Ovary (tissue), 9 donors: Measurements from ENCODE around the gene HES5. TPM values are rescaled to one million over a fixed set of nuclear protein-coding genes. Genes with fewer than 3 reads are reported as not detected.

ENCODE experiments used
- DNase-seq, 5 donors: peaks; one replicate each; pipeline ENCODE4 v3.0.0-alpha.2; 2019 to 2020
- H3K27ac ChIP-seq, 2 donors: fragments of 200-600 bp; one replicate each; pipeline versions ENCODE4 v1.5.1 to v1.8.0; 2019 to 2022
- H3K27me3 ChIP-seq: fragments of 200-600 bp; one replicate; pipeline ENCODE4 v1.8.0; 2022
- H3K36me3 ChIP-seq: fragments of 200-600 bp; sonication (generic); one replicate; pipeline ENCODE4 v1.5.1; 2019
- H3K4me1 ChIP-seq: one replicate; pipeline ENCODE4 v1.8.1; 2013; ENCODE audit warnings: mild to moderate bottlenecking, moderate library complexity; ENCODE audit not compliant: insufficient read depth
- H3K4me3 ChIP-seq: fragments of 200-600 bp; sonication (generic); one replicate; pipeline ENCODE4 v1.5.1; 2017
- H3K9me3 ChIP-seq, 2 donors: fragments of 200-600 bp in 1 of 2; sonication (generic) in 1 of 2; one replicate each; pipeline versions ENCODE4 v1.5.1 to v1.8.1; 2013 to 2019; ENCODE audit warnings: mild to moderate bottlenecking in 1 of 2, moderate library complexity in 1 of 2
- EP300 ChIP-seq: sonication (generic); formaldehyde crosslinking; IDR thresholded peaks from one replicate; pipeline ENCODE4 v1.6.1; 2017; ENCODE audit warnings: antibody characterized with exemption
- POLR2A ChIP-seq: fragments of 450-650 bp; IDR thresholded peaks from one replicate; pipeline ENCODE4 v1.6.1; 2017; ENCODE audit warnings: antibody characterized with exemption, mild to moderate bottlenecking, moderate library complexity
- WGBS, 3 donors: extraction: QIAGEN DNeasy Blood & Tissue Kit in 1 of 3; methylation state at CpG; one replicate each; pipeline versions ENCODE4 v1.1.5 to v1.1.7; 2013 to 2017; 5-methylcytosine and 5-hydroxymethylcytosine counted together
- intact Hi-C, 4 donors: fragments of 100-400 bp; cut with DNase I; formaldehyde crosslinking; loops; one replicate each; pipeline versions ENCODE4 v1.11.0 to v1.15.1; 2022 to 2023
- polyA plus RNA-seq, 2 donors: library from polyadenylated mRNA; stranded (reverse); fragments of 200-250 nt in 1 of 2; fragments of 350-450 nt in 1 of 2; fragmentation: Illumina TruSeq in 1 of 2; extraction: RNeasy Lipid Tissue Mini Kit (QIAGEN cat#74804) in 1 of 2; gene quantifications; one replicate each; pipeline ENCODE4 v1.2.3, GENCODE V29; 2013 to 2014
- total RNA-seq, 7 donors: library from RNA; depleted of rRNA in 2 of 7; stranded (reverse); fragments of >200 nt in 2 of 7; fragmentation: NEBNext Ultra II Directional in 3 of 7; extraction: Animal tissue kit (Norgen Biotek cat#: 25700) in 3 of 7; gene quantifications; one replicate each; pipeline versions ENCODE4 v1.1.0 to v1.2.4, GENCODE V29; 2016 to 2023
- TF ChIP-seq, protein P1 (sequence below), 3 donors: fragments of 450-650 bp in 2 of 3; fragments of 200-600 bp in 1 of 3; IDR thresholded peaks; one replicate each; pipeline versions ENCODE4 v1.5.1 to v1.8.0; 2016 to 2022; ENCODE audit warnings: antibody characterized with exemption in 3 of 3, mild to moderate bottlenecking in 1 of 3
- donor health status: DM: no; HTN: no; CAD: no; lungs with moderate emphysema.
- donor health status: DM: no; HTN: no; CAD: no.
- donor health status: Bipolar disorder and iron deficiency.
- donor health status: DM: yes; HTN: yes; CAD: no.
- donor health status: DM: no; HTN: no; CAD: no.
- donor health status: DM: yes; HTN: yes; CAD: no.

The HES5 gene
- total and polyA plus RNA-seq, 9 donors, result 0.13 to 0.53 (median 0.31) TPM; not detected in 4

DNA sequence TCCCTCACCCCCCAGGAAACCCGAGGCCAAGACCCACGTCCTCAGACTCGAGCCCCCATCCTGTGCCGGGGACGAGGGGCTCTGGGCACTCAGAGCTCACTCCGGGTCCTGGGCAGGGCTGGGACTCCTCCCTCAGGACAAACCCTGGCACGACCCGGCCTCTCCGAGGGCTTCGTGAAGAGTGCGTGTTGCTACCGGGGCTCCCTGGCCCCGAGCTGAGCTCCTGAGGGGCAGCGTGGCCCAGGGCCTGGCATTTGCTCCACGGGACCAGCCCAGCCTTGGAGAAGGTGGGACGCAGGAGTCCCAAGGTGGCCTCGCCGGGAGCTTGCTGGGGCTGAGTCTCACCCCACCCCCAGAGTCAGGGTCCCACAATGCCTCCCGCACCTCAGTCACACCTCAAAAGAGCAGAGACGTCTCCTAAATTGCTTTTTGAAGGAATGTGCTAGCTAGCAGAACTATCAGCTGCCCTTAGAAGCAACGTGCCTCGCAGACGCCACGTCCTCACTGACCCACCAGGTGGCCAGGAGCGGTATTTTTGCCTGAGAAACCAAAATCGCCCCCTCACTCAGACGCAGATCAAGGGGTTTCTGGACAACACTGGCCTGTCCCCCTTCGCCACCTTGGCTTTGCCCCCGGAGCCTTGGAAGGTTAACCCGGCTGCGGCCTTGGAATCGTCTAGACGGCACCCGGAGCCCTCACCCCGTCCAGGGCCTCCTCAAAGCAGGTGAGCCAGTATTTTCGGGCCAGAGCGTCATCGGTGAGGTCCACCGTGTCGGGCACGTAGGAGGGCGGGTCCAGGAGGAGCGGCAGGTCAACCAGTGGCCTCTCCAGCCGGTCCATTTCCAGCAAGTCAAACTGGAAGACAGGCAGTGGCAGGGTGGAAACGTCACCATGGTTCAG is 14.9 kb downstream of the HES5 start:
- TF ChIP-seq POLR2A (no peak), EP300 (no peak)
- TF ChIP-seq, protein P1, sequence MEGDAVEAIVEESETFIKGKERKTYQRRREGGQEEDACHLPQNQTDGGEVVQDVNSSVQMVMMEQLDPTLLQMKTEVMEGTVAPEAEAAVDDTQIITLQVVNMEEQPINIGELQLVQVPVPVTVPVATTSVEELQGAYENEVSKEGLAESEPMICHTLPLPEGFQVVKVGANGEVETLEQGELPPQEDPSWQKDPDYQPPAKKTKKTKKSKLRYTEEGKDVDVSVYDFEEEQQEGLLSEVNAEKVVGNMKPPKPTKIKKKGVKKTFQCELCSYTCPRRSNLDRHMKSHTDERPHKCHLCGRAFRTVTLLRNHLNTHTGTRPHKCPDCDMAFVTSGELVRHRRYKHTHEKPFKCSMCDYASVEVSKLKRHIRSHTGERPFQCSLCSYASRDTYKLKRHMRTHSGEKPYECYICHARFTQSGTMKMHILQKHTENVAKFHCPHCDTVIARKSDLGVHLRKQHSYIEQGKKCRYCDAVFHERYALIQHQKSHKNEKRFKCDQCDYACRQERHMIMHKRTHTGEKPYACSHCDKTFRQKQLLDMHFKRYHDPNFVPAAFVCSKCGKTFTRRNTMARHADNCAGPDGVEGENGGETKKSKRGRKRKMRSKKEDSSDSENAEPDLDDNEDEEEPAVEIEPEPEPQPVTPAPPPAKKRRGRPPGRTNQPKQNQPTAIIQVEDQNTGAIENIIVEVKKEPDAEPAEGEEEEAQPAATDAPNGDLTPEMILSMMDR (IDR thresholded peaks at IDR 0.05), result no peak
- no peak overlapping the region for H3K4me3 ChIP-seq
- DNase-seq, result no peak
- 87 to 88% (median 87%) methylated on average over 44 to 45 of the region's 45 CpGs for WGBS, 3 donors
- H3K9me3 ChIP-seq, result no peaks in the 10 kb centered on the region
- H3K4me1 ChIP-seq, result no peaks in the 10 kb centered on the region
- intact Hi-C loops, result no loop called here
- H3K27ac ChIP-seq, result no peak overlapping the region
- no peaks in the 10 kb centered on the region for H3K27me3 ChIP-seq
- H3K36me3 ChIP-seq, result peaks cover 3% of the 10 kb centered on the region

DNA sequence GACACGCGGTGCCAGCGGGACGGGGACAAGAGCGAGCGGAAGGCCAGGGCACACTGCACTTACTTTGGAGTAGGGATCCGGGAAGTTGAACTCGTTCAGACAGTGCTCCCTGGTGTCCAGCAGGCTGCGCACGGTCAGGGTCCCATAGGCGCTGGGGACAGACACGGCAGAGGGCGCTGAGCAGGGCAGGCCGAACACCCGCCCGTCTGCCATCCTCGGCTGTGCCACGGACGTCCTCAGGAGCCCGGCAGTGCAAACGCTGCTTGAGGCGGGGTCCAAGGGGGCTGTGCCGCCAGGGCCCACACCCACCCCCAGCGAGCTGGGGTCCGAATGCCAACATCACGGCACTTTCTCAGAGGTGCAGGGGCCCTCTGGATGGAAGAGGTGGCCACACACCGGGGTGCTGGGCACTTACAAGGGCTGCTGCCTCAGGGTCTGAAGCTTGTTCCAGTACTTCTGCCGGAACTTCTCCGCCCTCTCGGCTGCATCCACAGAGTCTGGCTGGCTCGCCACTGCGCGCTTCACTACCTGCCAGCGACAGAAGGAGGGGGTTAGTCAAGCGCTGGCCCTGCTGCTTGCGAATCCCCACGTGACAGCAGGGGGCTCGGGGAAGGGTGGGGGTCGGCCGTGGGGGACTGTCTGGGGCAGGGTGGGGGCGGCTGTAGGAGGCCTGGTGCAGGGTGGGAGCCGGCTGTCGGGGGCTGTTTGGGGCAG is 16.0 kb downstream of the HES5 start:
- Histone ChIP-seq H3K4me1 (no peaks in the 10 kb centered on the region), H3K27me3 (no peaks in the 10 kb centered on the region), H3K4me3 (no peak overlapping the region), H3K27ac (no peak overlapping the region), H3K9me3 (no peaks in the 10 kb centered on the region), H3K36me3 (peaks cover 3% of the 10 kb centered on the region)
- no peak for DNase-seq
- TF ChIP-seq EP300 (no peak), POLR2A (no peak)
- TF ChIP-seq, protein P1 (IDR thresholded peaks at IDR 0.05), result no peak
- intact Hi-C loops, result no loop called here
- WGBS, 3 donors, result 90 to 95% (median 91%) methylated on average over 32 to 43 of the region's 43 CpGs

DNA sequence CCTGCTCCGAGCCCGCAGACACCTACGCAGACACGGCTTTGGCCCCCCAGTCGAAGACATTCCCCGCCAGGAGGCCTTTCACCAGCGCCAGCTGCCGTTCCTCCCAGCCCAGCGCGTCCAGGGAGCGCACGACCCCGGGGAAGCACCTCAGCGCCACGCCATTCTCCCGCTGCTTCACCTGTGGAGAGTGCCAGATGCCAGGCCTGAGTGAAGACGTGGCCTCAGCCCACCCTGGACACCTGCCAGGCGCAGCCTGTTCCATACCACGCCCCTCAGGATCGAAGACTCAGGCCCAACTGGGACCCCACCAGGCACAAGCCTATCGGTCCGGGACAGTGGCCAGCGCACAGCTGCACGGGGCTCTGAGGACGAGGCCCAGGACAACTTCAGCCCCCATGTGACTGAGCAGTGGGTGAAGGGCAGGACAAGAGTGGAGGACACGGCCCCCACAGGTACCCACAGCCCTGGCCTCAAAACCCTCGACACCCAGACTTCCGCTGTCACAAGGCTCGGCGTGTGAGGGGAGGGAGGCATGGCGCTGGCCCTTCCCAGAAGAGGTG is 17.1 kb downstream of the HES5 start:
- Histone ChIP-seq H3K36me3 (peaks cover 3% of the 10 kb centered on the region), H3K27ac (no peak overlapping the region), H3K27me3 (no peaks in the 10 kb centered on the region), H3K9me3 (no peaks in the 10 kb centered on the region), H3K4me3 (no peak overlapping the region), H3K4me1 (no peaks in the 10 kb centered on the region)
- TF ChIP-seq POLR2A (no peak), EP300 (no peak)
- TF ChIP-seq, protein P1 (IDR thresholded peaks at IDR 0.05), result no peak
- WGBS, 3 donors, result 86 to 90% (median 87%) methylated on average over 24 to 31 of the region's 31 CpGs
- DNase-seq, result no peak
- intact Hi-C loops, result no loop called here

DNA sequence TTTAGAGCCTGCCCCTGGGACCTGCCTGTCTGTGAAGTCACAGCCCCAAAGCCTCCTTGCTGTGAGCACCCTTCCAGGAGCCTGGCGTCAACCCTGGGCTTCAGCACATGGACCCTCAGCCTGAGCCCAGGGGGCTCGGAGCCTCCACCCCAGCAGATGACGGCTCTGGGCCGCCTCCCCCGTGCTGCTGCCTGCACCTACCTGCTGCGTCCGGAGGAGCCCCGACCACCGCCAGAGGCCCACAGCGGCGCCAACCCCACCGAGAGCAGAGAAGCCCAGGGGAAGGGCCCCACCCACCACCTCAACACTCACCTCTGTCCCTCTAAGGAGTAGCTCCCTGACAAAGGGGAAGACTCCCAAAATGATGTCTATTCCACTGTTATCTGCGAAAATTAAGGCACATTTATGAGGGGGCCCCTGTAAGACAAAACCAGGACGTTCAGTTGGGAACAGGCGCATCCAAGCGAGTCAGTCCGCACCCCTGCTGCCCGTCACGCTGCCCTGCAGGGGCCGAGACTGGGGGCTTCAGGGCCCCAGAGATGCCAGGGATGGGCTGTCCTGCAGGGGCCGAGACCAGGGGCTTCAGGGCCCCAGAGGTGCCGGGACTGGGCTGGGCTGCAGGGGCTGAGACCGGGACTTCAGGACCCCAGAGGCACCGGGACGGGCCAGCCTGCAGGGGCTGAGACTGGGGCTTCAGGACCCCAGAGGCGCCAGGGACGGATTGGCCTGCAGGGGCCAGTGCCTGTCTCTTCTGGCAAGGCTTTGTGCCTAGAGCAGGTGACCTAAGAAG is 19.5 kb downstream of the HES5 start:
- WGBS, 3 donors, result 89 to 92% (median 90%) methylated on average over 23 to 27 of the region's 27 CpGs
- intact Hi-C loops, result no loop called here
- H3K9me3 ChIP-seq, result no peaks in the 10 kb centered on the region
- H3K4me1 ChIP-seq, result no peaks in the 10 kb centered on the region
- no peak overlapping the region for H3K27ac ChIP-seq
- peaks cover 3% of the 10 kb centered on the region for H3K36me3 ChIP-seq
- no peak overlapping the region for H3K4me3 ChIP-seq
- TF ChIP-seq, protein P1 (IDR thresholded peaks at IDR 0.05), result no peak
- TF ChIP-seq POLR2A, result no peak
- no peak for TF ChIP-seq EP300
- no peak for DNase-seq
- no peaks in the 10 kb centered on the region for H3K27me3 ChIP-seq
